ENCODE data around the gene PPP2R5C.

GRCh38 chr14:101739446-101740141, 21.9 kb upstream of the PPP2R5C start:
- TF ChIP-seq CTCF (IDR thresholded peaks at IDR 0.05; ENCODE audit: control extremely low read depth in 1 of 3, insufficient read depth in 1 of 3, low read depth in 1 of 3, low read length in 3 of 3) = no peak
- no peak for TF ChIP-seq JUN (IDR thresholded peaks at IDR 0.05; ENCODE audit: low read depth, low read length)
- TF ChIP-seq EP300 (IDR thresholded peaks at IDR 0.05; ENCODE audit: borderline replicate concordance in 1 of 2, low read depth in 2 of 2, low read length in 2 of 2) = no peak
